CD4-positive, alpha-beta T cell treated with Interleukin-21 for 1 hour (primary cell): Measurements from ENCODE around the gene ARG1.
A peak's percentile ranks its signal among the peaks of the same experiment; 100 is the strongest.

ENCODE experiments used
- DNase-seq: peaks from one replicate; pipeline ENCODE4 v3.0.0-alpha.2; 2020

Gene ARG1

DNA sequence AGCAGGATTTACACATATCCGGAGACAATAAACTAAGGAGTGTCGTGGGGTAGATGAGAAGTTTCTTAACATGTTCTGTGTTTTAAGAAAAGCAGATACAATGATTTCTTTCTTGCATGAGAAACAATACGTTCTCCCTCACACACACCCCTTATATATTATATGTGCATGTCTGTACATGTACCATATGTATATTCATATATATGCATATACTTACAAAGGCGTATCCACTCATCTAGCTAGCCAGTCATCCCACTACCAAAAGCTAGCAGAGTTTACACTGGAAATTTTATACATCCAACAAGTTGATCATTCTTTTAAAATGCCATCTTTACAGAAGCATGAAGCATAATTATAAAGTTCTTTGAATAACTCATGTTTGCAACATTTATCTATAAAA, 14.9 kb downstream of the ARG1 start:
- no peak for DNase-seq

DNA sequence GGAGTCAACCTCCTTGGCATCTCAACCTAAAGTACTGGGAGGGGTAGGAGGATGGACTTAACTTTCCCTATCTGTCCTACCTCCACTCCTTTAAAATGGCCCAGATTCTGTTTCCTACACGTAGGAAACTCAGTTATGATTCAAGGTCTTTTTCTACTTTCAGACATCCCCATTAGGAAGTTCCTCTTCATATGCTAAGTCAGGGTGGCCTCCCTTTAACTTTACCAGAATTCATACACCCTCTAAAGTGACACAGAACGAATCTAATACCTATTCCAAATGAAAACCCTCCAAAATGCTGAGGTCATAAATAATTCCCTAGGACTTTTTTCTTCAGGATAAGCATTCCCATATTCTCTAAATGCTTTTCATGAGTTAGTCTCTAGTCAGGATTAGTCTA, 15.6 kb downstream of the ARG1 start:
- DNase-seq: no peak

DNA sequence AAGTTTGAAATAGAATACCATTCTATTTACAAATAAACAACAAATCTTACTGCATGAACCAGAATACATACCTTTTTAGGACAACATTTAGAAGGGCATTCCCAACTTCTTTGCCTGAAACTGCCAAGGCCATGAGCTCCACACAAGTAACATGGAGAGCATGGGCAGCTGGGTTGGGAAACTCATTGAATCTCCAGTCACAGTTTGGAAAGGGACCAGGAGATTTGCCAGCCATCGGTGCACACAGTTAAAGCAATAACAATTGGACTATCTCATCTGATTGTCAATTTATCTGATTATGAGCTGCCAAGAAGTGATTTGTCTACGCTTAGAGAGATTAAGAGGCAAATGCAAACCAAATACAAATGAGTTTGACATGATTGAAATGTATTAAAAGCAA, 19.9 kb downstream of the ARG1 start:
- no peak for DNase-seq

GRCh38 chr6:131594074-131594473, 21.0 kb downstream of the ARG1 start:
- no peak for DNase-seq

DNA sequence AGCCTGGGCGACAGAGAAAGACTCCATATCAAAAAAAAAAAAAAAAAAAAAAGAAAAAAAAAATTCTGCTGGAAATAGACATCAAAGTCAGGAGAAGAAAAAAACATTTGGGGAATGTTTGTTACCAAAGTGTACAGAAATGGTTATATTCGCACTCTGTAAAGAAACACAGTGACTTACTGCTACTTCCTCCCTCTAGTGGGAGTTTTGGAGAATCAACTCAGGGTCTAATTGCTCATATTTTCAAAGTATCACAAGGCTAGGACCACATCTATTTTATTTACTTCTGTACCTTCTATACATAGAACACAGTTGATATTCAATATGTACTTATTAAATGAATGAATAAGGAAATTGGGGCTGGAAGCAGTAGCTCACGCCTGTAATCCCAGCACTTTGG, 24.4 kb downstream of the ARG1 start:
- peak; percentile 8 for DNase-seq

- DNase-seq: no peak
These were observed 27.7 kb downstream of the ARG1 start for GRCh38 chr6:131600716-131601115.

- DNase-seq: no peak
These were observed 29.8 kb downstream of the ARG1 start for GRCh38 chr6:131602781-131603312.

DNA sequence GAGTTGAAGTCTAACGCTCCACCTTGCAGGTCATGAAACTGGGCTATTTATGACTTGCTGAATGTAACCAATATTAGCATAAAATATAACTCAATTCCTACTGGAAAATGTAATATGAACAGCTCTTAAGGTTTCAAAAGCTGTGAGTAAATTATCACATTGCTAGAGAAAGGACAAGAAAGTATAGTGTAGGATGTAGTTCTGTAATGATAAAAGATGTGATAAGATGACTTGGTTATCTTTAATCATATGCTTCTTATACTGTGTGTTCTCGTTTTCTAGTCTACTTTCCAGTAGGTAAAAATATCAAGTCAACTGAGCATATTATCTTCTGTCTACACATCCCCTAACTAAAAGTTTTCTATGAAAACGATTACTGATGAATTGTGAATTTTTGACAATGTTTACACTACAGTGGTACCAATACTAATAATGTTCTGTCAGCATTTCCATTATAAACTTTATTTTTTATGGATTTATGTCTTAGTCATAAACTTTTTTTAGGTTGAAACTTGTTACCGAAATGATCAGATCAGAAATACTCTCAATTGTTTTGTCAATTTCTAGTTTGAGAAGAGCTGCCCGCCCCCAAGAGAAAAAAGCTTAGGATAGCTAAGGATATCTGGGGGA, 40.4 kb downstream of the ARG1 start:
- DNase-seq: no peak

DNA sequence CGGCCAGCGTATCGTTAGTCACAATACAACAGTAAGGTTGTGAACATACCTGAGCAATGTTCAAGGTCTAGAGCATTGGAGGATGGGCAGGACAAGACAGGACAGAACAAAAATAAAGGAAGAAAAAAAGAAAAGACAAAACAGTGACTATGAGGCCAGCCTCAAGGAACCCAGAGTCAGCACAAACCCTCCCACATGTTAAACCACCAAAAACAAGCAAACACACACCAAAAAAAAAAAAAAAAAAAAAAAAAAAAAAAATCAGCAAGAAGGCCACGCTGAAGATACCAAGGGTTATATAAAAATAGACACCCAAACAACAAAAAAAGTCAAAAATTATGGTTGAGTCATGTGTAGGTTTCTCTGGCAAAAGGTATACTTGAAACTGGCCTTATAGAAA, 42.2 kb downstream of the ARG1 start:
- no peak for DNase-seq

- DNase-seq: peak; percentile 94
These were observed 55.0 kb downstream of the ARG1 start, which contains the start of gene MED23 for GRCh38 chr6:131627724-131628682. Gene MED23, minus strand, starts transcription at chr6:131628242. Its CDS starts 193 bp downstream, at chr6:131628049.

DNA sequence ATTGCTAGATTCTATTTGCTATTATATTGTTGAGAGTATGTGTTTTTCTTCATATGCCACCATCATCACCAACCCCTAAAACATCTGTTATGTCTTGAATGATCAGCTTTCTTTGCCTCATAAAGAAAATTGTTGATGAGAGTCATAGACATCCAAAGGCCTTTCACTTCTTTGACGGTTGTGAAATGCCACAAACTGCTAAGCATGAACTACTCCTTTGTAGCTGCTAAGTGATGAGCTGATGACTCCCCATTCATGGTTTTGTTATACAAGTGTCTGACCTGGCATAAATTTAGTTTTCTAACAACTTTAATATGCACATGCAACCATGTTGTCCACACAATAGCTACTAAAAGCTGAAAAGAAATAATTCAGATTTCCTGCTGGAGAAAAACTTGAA, 55.7 kb downstream of the ARG1 start:
- DNase-seq: no peak

DNA sequence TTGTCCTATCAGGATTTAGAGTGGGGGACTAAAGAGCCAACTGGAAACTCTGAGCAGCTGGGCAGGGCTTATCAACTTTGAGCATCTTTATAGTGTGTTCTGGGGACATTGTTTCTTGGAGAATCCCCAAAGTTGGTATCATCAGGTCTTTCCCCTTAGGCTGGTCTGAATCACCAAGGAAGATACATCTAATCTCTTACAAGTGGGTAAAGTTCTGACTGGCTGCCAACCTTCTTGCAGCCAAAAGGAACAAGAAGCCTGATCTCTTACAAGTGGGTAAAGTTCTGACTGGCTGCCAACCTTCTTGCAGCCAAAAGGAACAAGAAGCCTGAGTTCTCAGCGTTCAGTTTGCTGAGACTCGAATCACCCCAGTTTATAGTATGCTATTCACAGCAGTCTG, 56.6 kb downstream of the ARG1 start:
- no peak for DNase-seq

GRCh38 chr6:131631625-131632289, 58.7 kb downstream of the ARG1 start:
- DNase-seq: no peak
